Osteocyte (in vitro differentiated cells): Measurements from ENCODE around the gene PSMG4. TPM values are rescaled to one million over a fixed set of nuclear protein-coding genes. Genes with fewer than 3 reads are reported as not detected.
A peak's percentile ranks its signal among the peaks of the same experiment; 100 is the strongest.

Experiments used
- DNase-seq: peaks from one replicate; pipeline ENCODE4 v3.0.0; 2021; ENCODE audit warnings: mixed read lengths; ENCODE audit not compliant: unreplicated experiment; ENCODE audit errors: extremely low spot score
- H3K27ac Mint-ChIP-seq: one replicate; pipeline ENCODE4 v1.8.0; 2021; ENCODE audit warnings: mild to moderate bottlenecking, mixed read lengths; ENCODE audit not compliant: unreplicated experiment
- H3K27me3 Mint-ChIP-seq: one replicate; pipeline ENCODE4 v1.8.0; 2021; ENCODE audit warnings: mixed read lengths; ENCODE audit not compliant: unreplicated experiment
- H3K36me3 Mint-ChIP-seq: one replicate; pipeline ENCODE4 v1.8.0; 2021; ENCODE audit warnings: mixed read lengths; ENCODE audit not compliant: unreplicated experiment
- H3K4me1 Mint-ChIP-seq: one replicate; pipeline ENCODE4 v1.8.0; 2021; ENCODE audit warnings: mixed read lengths; ENCODE audit not compliant: unreplicated experiment
- H3K4me3 Mint-ChIP-seq: one replicate; pipeline ENCODE4 v1.8.0; 2021; ENCODE audit warnings: mild to moderate bottlenecking, moderate library complexity, mixed read lengths; ENCODE audit not compliant: unreplicated experiment
- H3K9me3 Mint-ChIP-seq: one replicate; pipeline ENCODE4 v1.8.0; 2021; ENCODE audit warnings: mixed read lengths; ENCODE audit not compliant: unreplicated experiment
- total RNA-seq: library from RNA; stranded (reverse); gene quantifications from 2 replicates; pipeline ENCODE4 v1.2.1, GENCODE V29; 2021
- TF ChIP-seq, protein P1 (sequence below): fragments of 200-600 bp; sonication (generic); IDR thresholded peaks from 2 replicates; pipeline ENCODE4 v1.5.0; 2021; ENCODE audit warnings: antibody characterized with exemption, mild to moderate bottlenecking, moderate library complexity

PSMG4 gene
- total RNA-seq, 1 donor from 2014 or later = 22.0 TPM

DNA sequence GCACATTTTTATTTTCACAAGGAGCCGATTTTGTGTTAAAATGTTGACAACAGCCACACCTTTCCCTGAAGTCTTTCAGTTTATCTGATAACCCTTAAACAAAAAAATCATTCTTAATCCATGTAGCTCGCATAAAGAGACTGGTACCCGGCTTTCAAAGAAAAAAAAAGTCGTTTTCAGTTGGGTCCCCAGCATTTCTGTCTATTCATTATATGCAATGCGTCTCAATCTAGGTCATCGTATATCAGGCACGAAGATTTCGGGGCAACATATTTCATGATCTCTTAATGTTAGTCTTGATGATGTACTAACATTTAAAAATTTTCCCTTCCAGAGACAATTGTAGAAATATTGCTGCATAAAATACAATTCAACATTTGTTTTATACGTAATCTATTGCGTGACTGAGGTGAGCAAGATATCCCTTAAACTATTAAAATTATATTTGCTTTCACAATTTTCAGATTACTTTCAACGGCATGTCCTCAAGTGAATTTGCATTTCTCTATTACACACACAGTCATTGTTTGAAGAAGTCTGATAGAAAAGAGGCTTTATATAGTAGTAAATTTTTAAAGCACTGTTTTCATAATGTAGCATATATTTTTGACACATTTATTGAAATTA, 28.4 kb upstream of the PSMG4 start:
- TF ChIP-seq, protein P1, sequence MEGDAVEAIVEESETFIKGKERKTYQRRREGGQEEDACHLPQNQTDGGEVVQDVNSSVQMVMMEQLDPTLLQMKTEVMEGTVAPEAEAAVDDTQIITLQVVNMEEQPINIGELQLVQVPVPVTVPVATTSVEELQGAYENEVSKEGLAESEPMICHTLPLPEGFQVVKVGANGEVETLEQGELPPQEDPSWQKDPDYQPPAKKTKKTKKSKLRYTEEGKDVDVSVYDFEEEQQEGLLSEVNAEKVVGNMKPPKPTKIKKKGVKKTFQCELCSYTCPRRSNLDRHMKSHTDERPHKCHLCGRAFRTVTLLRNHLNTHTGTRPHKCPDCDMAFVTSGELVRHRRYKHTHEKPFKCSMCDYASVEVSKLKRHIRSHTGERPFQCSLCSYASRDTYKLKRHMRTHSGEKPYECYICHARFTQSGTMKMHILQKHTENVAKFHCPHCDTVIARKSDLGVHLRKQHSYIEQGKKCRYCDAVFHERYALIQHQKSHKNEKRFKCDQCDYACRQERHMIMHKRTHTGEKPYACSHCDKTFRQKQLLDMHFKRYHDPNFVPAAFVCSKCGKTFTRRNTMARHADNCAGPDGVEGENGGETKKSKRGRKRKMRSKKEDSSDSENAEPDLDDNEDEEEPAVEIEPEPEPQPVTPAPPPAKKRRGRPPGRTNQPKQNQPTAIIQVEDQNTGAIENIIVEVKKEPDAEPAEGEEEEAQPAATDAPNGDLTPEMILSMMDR = no peak
- peaks cover 6% of the 10 kb centered on the region for H3K27me3 Mint-ChIP-seq
- DNase-seq = no peak
- H3K36me3 Mint-ChIP-seq = peaks cover 2% of the 10 kb centered on the region
- no peaks in the 10 kb centered on the region for H3K9me3 Mint-ChIP-seq
- peak overlapping the region; percentile 93 for H3K27ac Mint-ChIP-seq
- H3K4me1 Mint-ChIP-seq = peaks cover 56% of the 10 kb centered on the region
- H3K4me3 Mint-ChIP-seq = peak overlapping the region; percentile 92

DNA sequence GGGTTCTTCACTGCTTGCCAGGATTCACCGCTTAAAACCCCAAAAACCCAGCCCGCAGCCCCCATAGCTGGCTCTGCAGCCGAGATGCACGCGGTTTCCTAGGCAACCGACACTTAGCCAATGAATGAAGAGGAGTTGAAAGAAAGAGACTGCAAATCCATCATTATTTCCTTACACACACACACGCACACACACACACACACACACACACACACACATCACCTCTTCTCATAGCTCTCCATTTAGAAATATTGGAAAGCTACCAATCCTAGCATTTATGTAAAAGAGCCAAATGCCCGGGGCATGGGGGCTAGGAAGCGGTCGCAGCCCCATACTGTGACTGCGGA, 27.9 kb upstream of the PSMG4 start:
- H3K36me3 Mint-ChIP-seq = no peaks in the 10 kb centered on the region

DNA sequence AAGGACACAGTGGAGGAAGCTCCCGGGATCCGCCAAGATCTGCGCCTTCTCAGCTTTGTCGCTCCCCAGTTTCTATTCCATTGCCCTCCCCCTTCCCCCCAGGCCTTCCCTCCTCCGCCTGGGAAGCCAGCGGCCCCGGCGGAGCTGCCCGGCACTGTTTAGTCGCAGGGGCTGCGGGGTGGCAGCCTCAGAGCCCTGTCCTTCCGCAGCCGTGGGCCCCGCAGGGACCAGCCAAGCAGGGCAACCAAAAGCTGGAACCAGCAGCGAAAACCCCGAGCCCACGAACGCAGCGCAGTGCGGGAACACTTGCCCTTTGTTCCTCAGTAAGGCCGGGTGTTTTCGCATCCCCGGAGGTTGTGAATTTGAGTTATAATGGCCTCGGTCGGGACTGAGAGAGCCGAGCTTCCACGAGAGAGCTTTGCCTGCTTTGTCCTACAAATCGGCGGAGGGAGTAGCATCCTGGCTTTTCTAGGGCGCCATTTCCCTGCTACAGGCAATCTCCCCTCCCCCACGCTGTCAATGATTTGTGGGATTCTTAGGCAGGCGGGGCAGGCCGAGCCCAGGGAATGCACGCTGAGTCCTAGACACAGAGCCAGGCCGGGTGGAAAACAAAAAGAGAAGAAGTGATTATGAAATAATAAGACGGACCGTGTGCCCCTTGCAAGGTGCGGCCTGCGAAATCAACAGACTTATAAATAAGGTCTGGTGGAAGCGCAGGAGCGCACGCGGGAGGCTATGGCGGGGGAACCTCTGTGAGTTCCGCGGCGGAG, 27.3 kb upstream of the PSMG4 start:
- H3K27me3 Mint-ChIP-seq = peaks cover 6% of the 10 kb centered on the region
- peak overlapping the region; percentile 92 for H3K4me3 Mint-ChIP-seq
- H3K36me3 Mint-ChIP-seq = no peaks in the 10 kb centered on the region
- TF ChIP-seq, protein P1 = no peak
- H3K4me1 Mint-ChIP-seq = peaks cover 46% of the 10 kb centered on the region
- DNase-seq = no peak
- H3K27ac Mint-ChIP-seq = peak overlapping the region; percentile 93
- no peaks in the 10 kb centered on the region for H3K9me3 Mint-ChIP-seq

More for the DNA sequence above, 27.9 kb upstream of the PSMG4 start:
- H3K9me3 Mint-ChIP-seq = no peaks in the 10 kb centered on the region
- peak overlapping the region; percentile 92 for H3K4me3 Mint-ChIP-seq
- peaks cover 52% of the 10 kb centered on the region for H3K4me1 Mint-ChIP-seq
- peaks cover 6% of the 10 kb centered on the region for H3K27me3 Mint-ChIP-seq
- TF ChIP-seq, protein P1 = no peak
- DNase-seq = no peak
- peak overlapping the region; percentile 93 for H3K27ac Mint-ChIP-seq

DNA sequence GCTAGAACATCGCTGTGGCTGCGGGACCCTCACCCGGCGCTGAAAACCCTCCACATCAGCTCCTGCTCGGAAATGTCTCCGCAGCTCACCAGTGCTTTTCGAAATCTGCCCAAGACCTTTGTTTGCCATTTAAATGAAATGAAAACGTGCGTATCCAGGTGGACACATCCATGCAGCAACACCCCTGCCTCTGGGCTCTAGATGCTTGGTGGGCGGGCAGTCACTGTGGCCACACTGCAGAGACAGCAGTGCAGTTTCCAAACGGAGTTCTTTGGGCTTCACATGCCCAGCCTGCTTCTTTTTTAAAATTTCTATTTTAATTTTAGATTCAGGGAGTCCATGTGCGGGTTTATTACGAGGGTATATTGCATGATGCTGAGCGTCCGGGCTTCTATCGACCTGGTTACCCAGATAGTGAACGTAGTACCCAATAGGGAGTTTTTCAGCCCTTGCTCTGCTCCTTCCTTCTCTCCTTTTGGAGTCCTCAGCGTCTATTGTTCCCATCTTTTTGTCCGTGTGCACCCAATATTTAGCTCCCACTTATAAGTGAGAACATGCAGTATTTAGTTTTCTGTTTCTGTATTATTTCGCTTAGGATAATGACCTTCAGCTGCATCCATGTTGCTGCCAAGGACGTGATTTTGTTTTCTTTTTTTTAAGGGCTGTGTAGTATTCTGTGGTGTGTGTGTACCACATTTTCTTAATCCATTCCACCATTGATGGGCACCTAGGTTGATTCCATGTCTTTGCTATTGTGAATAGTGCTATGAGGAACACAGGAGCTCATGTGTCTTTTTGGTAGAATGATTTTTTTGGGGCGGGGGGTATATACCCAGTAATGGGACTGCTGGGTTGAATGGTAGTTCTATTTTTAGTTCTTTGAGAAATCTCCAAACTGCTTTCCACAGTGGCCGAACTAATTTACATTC, 26.5 kb upstream of the PSMG4 start:
- Mint-ChIP-seq H3K27me3 (peaks cover 6% of the 10 kb centered on the region), H3K9me3 (no peaks in the 10 kb centered on the region), H3K4me1 (peaks cover 40% of the 10 kb centered on the region), H3K27ac (peak overlapping the region; percentile 93), H3K4me3 (peak overlapping the region; percentile 92), H3K36me3 (no peaks in the 10 kb centered on the region)
- TF ChIP-seq, protein P1 = no peak
- no peak for DNase-seq
